Activated CD4-positive, CD25-positive, alpha-beta regulatory T cell (primary cell): Measurements from ENCODE around the gene SMYD3.

Experiments
- DNase-seq, 4 experiments: peaks; one replicate each; lab custom pipeline; 2025; lab: John Stamatoyannopoulos, UW

SMYD3 gene

GRCh38 chr1:246176126-246177024 is 330.7 kb downstream of the SMYD3 start:
- no peak for DNase-seq

GRCh38 chr1:246170574-246171261 is 336.4 kb downstream of the SMYD3 start:
- DNase-seq = no peak

- no peak for DNase-seq
These were observed 337.6 kb downstream of the SMYD3 start for GRCh38 chr1:246169486-246169885.

GRCh38 chr1:246169019-246169418 is 338.1 kb downstream of the SMYD3 start:
- DNase-seq = no peak

- no peak for DNase-seq
These were observed 340.2 kb downstream of the SMYD3 start for GRCh38 chr1:246166841-246167240.

GRCh38 chr1:246165826-246166709 is 341.0 kb downstream of the SMYD3 start:
- no peak for DNase-seq

- DNase-seq = no peak
These were observed 342.3 kb downstream of the SMYD3 start for GRCh38 chr1:246164764-246165163.

GRCh38 chr1:246162560-246162959 is 344.5 kb downstream of the SMYD3 start:
- no peak for DNase-seq

GRCh38 chr1:246161626-246162025 is 345.5 kb downstream of the SMYD3 start:
- no peak for DNase-seq

GRCh38 chr1:246160905-246161304 is 346.2 kb downstream of the SMYD3 start:
- DNase-seq = no peak

- no peak for DNase-seq
These were observed 346.7 kb downstream of the SMYD3 start for GRCh38 chr1:246160374-246160773.

GRCh38 chr1:246159279-246160227 is 347.5 kb downstream of the SMYD3 start:
- DNase-seq = no peak

- no peak for DNase-seq
These were observed 348.9 kb downstream of the SMYD3 start for GRCh38 chr1:246158131-246158530.

- no peak for DNase-seq
These were observed 349.6 kb downstream of the SMYD3 start for GRCh38 chr1:246157516-246157915.

GRCh38 chr1:246156847-246157246 is 350.2 kb downstream of the SMYD3 start:
- no peak for DNase-seq

GRCh38 chr1:246155923-246156322 is 351.2 kb downstream of the SMYD3 start:
- DNase-seq = no peak

GRCh38 chr1:246153796-246154212 is 353.3 kb downstream of the SMYD3 start:
- no peak for DNase-seq

- DNase-seq = no peak
These were observed 354.1 kb downstream of the SMYD3 start for GRCh38 chr1:246152986-246153431.

- DNase-seq = no peak
These were observed 355.2 kb downstream of the SMYD3 start for GRCh38 chr1:246151796-246152434.

- no peak for DNase-seq
These were observed 357.5 kb downstream of the SMYD3 start for GRCh38 chr1:246149543-246149942.
